Thyroid gland (tissue), 4 donors: Measurements from ENCODE around the gene PTPRG. TPM values are rescaled to one million over a fixed set of nuclear protein-coding genes. Genes with fewer than 3 reads are reported as not detected.

Source experiments
- DNase-seq, 2 donors: peaks; one replicate each; pipeline ENCODE4 v3.0.0-alpha.2; 2019
- H3K27ac ChIP-seq, 3 donors: fragments of 200-600 bp; sonication (generic); 1 replicate in 2 of 3; 2 replicates in 1 of 3; pipeline ENCODE4 v1.5.1; 2016 to 2019; ENCODE audit warnings: mild to moderate bottlenecking in 1 of 3, moderate library complexity in 1 of 3
- H3K27me3 ChIP-seq: fragments of 200-600 bp; sonication (generic); one replicate; pipeline ENCODE4 v1.5.1; 2019
- H3K36me3 ChIP-seq, 2 donors: fragments of 200-600 bp; sonication (generic); one replicate each; pipeline ENCODE4 v1.5.1; 2016 to 2019
- H3K4me1 ChIP-seq, 2 donors: fragments of 200-600 bp; sonication (generic); one replicate each; pipeline ENCODE4 v1.5.1; 2017 to 2019
- H3K4me3 ChIP-seq, 3 donors: fragments of 200-600 bp; sonication (generic); replicated peaks in 1 of 3; 1 replicate in 2 of 3; 2 replicates in 1 of 3; pipeline ENCODE4 v1.5.1; 2016; ENCODE audit warnings: mild to moderate bottlenecking in 1 of 3
- H3K9me3 ChIP-seq: fragments of 200-600 bp; sonication (generic); one replicate; pipeline ENCODE4 v1.5.1; 2017
- CTCF ChIP-seq, 6 experiments: fragments of 200-600 bp in 3 of 6; fragments of 450-650 bp in 3 of 6; sonication (generic) in 3 of 6; IDR thresholded peaks; one replicate each; pipeline ENCODE4 v1.5.1; 2016 to 2019; ENCODE audit warnings: antibody characterized with exemption in 6 of 6, mild to moderate bottlenecking in 2 of 6, inconsistent platforms in 1 of 6, moderate library complexity in 1 of 6
- POLR2A ChIP-seq, 2 donors: fragments of 450-650 bp; IDR thresholded peaks; one replicate each; pipeline ENCODE4 v1.6.1; 2017; ENCODE audit warnings: antibody characterized with exemption in 2 of 2, mild to moderate bottlenecking in 2 of 2, moderate library complexity in 1 of 2
- whole genome bisulfite sequencing, 2 donors: methylation state at CpG; one replicate each; pipeline ENCODE4 v1.1.5; 2017; 5-methylcytosine and 5-hydroxymethylcytosine counted together
- intact Hi-C: fragments of 100-400 bp; cut with DNase I; formaldehyde crosslinking; loops from one replicate; pipeline ENCODE4 v1.15.1; 2023
- total RNA-seq, 4 donors: library from RNA; depleted of rRNA; stranded (reverse); fragments of >200 nt; gene quantifications; one replicate each; pipeline ENCODE4 v1.2.3, GENCODE V29; 2016

The PTPRG gene
- total RNA-seq, 4 donors from 2014 or later: 81.6 to 207 (median 132) TPM

- Histone ChIP-seq H3K36me3 (no peaks in the 10 kb centered on the region), H3K9me3 (no peaks in the 10 kb centered on the region), H3K27me3 (no peaks in the 10 kb centered on the region), H3K4me1 (peaks cover 0 to 4% of the 10 kb centered on the region in 2 donors), H3K4me3 (no peak overlapping the region), H3K27ac (no peak overlapping the region)
- TF ChIP-seq POLR2A (IDR thresholded peaks at IDR 0.05) (no peak), CTCF (IDR thresholded peaks at IDR 0.05) (no peak)
- 76 to 78% methylated on average over 7 of the region's 7 CpGs for WGBS, 2 donors
- intact Hi-C loops: no loop called here
- DNase-seq: no peak
Observed at GRCh38 chr3:61742006-61742405, 180.6 kb downstream of the PTPRG start.

GRCh38 chr3:61743067-61743466 is 181.7 kb downstream of the PTPRG start:
- no peak overlapping the region for H3K4me3 ChIP-seq
- no peak overlapping the region for H3K27ac ChIP-seq
- TF ChIP-seq CTCF (IDR thresholded peaks at IDR 0.05): no peak
- no peak for TF ChIP-seq POLR2A (IDR thresholded peaks at IDR 0.05)
- no peak for DNase-seq
- H3K27me3 ChIP-seq: no peaks in the 10 kb centered on the region
- 96 to 97% methylated on average over 11 of the region's 11 CpGs for WGBS, 2 donors
- H3K9me3 ChIP-seq: no peaks in the 10 kb centered on the region
- peaks cover 0 to 4% of the 10 kb centered on the region in 2 donors for H3K4me1 ChIP-seq
- intact Hi-C loops: no loop called here
- no peaks in the 10 kb centered on the region for H3K36me3 ChIP-seq

GRCh38 chr3:61743686-61744242 is 182.4 kb downstream of the PTPRG start:
- no peak for DNase-seq
- Histone ChIP-seq H3K4me1 (peaks cover 0 to 4% of the 10 kb centered on the region in 2 donors), H3K4me3 (no peak overlapping the region), H3K27me3 (no peaks in the 10 kb centered on the region), H3K27ac (no peak overlapping the region), H3K36me3 (no peaks in the 10 kb centered on the region), H3K9me3 (no peaks in the 10 kb centered on the region)
- WGBS, 2 donors: 48 to 50% methylated on average over 2 of the region's 2 CpGs
- no peak for TF ChIP-seq CTCF (IDR thresholded peaks at IDR 0.05)
- no peak for TF ChIP-seq POLR2A (IDR thresholded peaks at IDR 0.05)
- intact Hi-C loops: no loop called here

GRCh38 chr3:61748288-61748687 is 186.9 kb downstream of the PTPRG start:
- WGBS, 2 donors: 92 to 97% methylated on average over 3 of the region's 3 CpGs
- TF ChIP-seq POLR2A (IDR thresholded peaks at IDR 0.05) (no peak), CTCF (IDR thresholded peaks at IDR 0.05) (no peak)
- Histone ChIP-seq H3K36me3 (no peaks in the 10 kb centered on the region), H3K27me3 (no peaks in the 10 kb centered on the region), H3K4me1 (no peaks in the 10 kb centered on the region), H3K27ac (no peak overlapping the region), H3K4me3 (no peak overlapping the region), H3K9me3 (no peaks in the 10 kb centered on the region)
- intact Hi-C loops: no loop called here
- no peak for DNase-seq

GRCh38 chr3:61750766-61751165 is 189.4 kb downstream of the PTPRG start:
- Histone ChIP-seq H3K27ac (no peak overlapping the region), H3K36me3 (no peaks in the 10 kb centered on the region), H3K9me3 (no peaks in the 10 kb centered on the region), H3K4me1 (peaks cover 0 to 4% of the 10 kb centered on the region in 2 donors), H3K4me3 (no peak overlapping the region), H3K27me3 (no peaks in the 10 kb centered on the region)
- TF ChIP-seq CTCF (IDR thresholded peaks at IDR 0.05) (no peak), POLR2A (IDR thresholded peaks at IDR 0.05) (no peak)
- intact Hi-C loops: no loop called here
- 80 to 97% methylated on average over 2 of the region's 2 CpGs for WGBS, 2 donors
- DNase-seq: no peak
